ENCODE results near the gene THRB.

THRB gene

DNA sequence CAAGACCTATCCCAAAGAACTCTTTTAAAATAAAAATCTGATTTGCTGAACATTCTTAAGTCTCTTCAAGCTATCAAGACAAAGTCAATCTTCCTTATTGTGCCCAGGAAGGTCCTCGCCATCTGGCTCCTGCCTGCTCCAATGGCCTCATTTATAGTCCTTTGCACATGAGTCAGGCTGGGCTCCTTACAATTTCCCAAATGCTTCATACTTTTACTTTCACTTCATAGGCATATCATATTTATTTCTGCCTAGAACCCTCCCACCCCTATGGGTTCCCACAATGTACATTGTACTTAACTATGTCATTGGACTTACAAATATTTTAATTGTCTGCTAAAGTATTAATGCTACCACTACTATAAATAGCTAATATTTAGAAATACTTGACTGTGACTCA is 9.1 kb downstream of the THRB start:
- DNase-seq, result no peak

GRCh38 chr3:24483873-24484272 is 10.8 kb downstream of the THRB start:
- no peak for DNase-seq

DNA sequence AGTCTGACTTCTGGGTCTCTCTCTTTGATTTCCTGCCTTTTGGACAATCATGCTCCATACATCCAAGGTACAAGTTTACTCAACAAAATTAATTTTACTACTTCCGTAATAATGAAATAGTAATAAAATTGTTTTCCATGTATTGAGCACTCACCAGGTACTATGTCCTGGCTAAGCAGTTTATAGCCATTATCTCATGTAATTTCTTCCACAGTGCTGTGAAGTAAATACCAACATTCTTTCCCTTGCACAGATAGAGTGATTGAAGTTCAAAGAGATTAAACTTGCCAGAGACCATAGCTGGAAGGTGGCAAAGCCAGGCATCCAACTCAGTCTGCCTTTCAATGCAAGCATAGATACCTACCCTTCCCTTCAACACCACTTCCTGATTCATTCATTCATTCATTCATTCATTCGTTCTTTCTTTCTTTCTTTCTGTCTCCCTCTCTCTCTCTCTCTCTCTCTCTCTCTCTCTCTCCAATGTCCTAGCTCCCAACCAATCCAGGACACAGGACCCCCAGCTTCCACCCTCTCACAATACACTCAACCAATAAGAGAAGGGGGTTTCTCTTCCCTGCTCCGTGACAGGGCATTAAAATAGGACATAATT is 12.4 kb downstream of the THRB start:
- no peak for DNase-seq

DNA sequence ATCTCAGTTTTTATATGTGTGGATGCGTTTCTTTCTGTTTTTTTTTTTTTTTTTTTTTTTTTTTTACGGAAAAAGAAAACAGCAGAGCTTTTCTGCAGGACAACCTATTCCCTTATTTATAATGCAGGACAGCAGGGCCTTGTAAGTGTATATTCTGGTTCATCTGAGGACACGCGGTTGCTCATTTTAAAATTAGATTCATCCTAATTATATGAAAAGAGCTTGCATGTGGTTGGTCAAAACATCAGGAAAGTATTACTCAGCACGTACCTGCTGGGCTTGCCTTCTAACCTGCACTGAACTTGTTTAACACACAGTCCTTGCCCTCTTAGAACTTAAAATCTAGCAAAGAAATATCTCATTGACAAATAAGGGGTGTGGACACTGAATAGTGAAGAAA is 13.5 kb downstream of the THRB start:
- no peak for DNase-seq

GRCh38 chr3:24480497-24480896 is 14.2 kb downstream of the THRB start:
- no peak for DNase-seq

DNA sequence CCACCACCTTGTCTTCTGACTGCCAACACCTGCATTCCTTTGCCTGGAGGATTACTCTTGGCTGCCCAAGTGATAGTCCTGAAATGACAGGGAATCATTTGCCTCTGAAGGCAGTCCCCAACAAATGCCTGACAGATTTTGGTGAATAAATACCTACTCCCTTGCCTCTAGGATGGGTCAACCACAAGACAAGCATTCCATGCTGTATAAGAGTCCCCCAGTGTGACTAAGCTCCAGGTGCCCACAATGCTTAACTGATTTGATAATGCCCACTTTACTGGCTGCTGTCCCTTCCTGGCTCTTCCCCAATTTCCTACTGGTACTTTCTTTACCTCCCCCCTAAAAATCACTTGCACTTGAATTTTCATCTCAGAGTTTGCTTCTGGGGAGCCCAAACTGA is 14.8 kb downstream of the THRB start:
- DNase-seq, result no peak

DNA sequence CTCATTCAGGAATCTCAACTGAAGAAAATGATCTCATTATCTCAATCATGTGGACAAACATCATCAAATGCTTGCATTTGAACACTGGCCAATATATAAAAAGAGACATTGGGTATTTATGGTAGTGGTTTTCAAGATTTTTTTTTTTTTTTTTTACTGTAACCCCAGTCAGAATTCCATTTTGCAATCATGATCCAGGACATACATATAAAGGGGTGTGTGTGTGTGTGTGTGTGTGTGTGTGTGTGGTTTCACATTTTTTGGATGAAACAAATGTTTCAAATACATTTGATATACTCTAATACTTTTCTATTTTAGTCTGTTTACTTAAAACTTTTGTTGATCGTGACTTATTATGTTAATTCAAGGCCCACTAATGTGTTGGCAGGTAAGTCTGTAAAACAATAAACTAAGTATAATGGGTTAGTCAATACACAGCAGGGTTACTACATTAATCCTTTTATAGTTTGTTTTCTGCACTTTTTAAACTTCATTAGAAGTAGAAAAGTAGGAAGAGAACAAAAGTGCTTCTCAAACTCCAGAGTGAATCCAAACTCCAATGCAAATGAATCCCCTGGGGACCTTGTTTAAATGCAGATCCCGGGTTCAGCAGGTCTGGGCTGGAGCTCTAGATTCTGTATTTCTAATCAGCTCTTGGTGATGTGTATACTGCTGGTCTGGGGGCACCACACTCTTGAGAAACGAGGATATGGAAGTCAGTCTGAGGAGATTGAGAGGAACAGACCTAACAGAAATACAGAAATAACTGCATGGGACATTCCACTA is 17.6 kb downstream of the THRB start:
- no peak for DNase-seq

DNA sequence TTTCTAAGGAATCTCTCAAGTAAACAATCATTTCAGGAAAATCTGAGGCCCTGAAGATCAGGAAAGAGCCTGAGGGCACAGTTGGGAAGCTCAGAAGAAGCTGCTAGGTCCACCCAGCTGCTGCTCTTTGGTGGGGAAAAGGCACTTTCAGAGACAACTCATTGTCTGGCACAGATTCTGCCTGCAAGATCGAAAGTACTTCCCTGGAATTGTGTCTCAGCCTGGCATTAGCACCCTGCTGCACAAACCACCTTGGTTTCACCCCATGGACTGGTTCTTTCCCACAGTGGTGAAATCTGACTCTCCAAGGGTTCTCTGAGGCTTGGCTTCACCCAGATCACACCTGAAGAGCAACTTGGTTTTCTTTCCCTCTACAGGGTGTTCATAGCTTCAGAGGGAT is 18.7 kb downstream of the THRB start:
- DNase-seq, result no peak

DNA sequence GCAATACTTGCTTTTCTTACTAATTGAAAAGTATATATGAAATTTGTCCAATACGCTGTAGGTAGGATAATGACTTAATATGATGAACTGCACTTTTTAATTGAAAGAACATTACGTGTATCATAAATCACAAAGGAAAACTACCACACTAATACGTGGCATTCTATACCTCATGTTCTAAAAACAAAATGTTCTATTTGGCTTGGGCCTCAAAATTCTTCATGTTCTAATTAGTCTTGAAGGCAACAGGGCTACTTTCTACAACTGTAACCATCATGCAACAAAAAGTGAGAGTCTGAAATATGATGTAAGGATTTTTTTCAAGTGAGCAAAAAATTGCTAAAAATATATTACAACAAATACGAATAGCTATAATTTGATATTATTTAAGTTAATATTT is 19.8 kb downstream of the THRB start:
- DNase-seq, result no peak

GRCh38 chr3:24472358-24472757 is 22.3 kb downstream of the THRB start:
- no peak for DNase-seq

- no peak for DNase-seq
Observed at GRCh38 chr3:24471486-24471885, 23.2 kb downstream of the THRB start.

GRCh38 chr3:24470277-24470676 is 24.4 kb downstream of the THRB start:
- no peak for DNase-seq

DNA sequence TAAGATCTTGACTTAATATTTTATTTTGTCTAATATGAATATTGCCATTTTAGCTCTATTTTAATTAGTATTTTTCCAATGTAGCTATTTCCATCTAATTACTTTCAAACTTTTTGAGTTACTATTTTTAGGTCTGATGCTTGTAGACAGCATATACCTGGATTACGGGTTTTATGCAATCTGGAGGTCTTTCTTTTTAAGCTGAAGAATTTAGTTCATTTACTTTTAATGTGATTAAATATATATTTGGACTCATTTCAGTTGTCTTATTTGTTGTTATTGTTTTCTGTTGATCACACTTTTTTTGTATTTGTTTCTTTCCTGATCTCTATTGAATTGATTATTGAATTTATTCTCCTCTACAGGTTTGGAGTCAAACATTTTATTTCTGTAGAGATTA is 30.3 kb downstream of the THRB start:
- no peak for DNase-seq

DNA sequence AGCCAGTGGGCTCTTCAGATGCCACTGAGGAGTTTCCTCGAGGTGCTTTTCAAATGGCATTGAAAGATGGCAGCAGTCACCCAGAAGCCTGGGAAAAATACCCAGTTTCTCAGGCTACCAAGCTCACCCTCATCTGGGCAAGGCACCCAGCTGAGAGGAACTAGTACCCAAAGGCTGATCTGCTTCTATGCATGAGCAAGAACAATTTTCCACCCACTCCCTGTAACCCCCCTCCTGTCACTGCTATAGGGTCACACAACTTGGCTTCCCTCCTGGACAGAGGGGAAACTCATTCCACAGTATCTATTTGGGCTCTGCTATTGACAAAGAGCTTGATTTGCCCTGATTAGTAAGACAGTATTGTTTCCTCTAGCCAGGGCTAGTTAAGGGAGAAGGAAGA is 31.9 kb downstream of the THRB start:
- DNase-seq, result no peak

DNA sequence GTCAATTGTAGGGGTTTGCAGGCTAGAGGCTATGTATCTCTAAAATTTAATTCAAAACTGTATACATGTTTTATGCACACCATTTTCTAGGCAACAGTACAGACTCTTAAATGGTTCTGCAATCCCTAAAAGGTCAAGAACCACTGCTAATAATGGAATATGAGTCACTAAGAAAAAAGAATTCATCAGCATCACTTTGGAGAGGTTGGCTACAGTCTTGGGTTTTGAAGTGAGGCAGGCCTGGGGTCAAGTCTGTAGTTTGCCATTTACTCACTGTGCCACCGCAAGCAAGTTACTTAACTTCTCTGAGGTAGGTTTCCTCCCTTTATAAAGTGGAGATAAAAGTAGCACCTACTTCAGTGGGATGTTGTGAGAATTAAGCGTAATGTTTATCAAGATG is 33.7 kb downstream of the THRB start:
- no peak for DNase-seq

- no peak for DNase-seq
Observed at GRCh38 chr3:24457719-24458118, 36.9 kb downstream of the THRB start.

DNA sequence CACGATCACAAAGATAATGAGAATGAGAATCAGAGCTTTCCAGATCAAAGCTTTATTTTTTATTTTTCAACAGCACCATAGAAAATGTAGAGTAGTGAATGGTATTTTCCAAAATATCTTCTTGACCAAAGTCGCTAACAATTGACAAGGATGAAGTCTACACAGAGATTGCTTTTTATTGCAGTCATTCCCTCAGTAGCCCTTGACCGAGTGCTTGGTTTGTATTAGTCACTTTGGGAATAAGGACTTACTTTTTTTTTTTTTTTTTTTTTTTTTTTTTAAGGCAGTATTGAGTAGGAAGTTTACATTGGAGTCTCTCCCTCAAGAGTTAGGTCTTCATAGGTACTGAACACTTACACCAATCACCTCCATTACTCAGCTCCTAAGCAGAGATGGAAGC is 39.8 kb downstream of the THRB start:
- DNase-seq, result no peak

DNA sequence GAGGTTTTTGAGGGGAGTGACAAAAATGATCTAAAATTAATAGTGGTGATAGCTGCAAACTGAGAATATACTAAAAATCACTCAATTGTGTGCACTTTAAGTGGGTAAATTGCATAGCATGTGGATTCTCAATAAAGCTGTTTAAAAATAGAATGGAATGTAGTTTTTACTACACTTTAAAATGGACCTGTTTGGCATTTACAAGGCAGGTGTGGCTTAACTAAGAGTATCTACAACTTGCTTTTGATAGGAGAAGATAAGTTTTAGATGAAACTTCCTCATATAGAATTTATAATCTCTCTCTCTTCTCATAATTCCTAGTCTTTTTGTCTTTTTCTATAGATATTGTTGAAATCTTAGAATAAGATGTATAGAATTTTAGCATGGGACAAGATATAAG is 40.3 kb downstream of the THRB start:
- DNase-seq, result no peak

GRCh38 chr3:24451461-24452099 is 43.1 kb downstream of the THRB start:
- DNase-seq, result no peak

DNA sequence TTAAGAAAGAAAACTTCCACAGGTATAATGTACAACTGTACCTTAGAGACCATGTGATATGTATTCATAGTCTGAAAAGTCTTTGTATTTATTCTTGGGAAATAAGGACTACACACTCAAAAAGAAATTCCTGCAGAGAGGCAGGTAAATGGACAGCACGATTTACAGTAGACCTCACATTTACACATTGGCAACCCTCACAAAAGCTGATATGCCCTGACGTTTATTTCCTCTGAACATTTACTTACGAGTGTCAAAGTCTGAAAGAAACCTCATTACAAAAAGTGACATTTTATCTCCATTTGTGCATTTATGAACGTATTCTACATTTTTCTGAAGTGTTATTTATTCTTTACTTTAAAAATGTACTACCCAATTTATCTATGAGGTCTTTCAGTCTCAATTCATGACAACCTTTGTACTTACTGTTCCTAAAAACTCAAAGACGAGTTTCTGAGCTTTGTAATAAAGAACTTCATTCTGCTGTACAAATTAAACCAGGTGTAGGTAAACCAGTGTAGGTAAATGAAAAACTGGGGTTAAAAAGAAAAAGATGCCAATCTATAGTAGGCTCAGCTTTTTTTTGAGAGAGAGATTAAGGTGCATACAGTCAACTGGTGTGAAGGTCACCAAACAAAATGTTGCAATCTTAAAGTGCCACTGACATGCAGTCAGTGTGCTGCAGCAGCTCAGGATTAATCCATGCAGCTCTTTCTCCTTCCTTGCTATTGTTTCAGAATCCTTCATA is 44.3 kb downstream of the THRB start:
- DNase-seq, result no peak

GRCh38 chr3:24447836-24448235 is 46.8 kb downstream of the THRB start:
- DNase-seq, result no peak

DNA sequence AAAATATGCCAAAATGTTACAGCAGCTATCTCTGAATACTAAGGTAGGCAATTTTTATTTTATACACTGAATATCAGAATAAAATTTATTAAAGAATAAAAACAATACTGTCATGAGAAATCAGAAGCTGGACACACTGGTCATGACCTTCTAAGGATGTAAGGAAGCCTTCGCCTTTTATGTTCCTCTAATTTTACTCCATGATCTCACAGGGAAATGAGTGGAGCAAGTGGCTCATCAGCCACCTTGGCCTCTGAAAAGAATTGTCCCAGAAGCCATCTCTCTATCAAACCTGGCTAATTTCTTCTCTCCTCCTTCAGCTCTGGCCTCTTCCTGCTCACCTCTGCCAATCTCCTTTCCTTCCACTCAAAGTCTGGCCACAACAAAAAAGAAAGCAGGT is 48.6 kb downstream of the THRB start:
- DNase-seq, result no peak

GRCh38 chr3:24443476-24443875 is 51.2 kb downstream of the THRB start:
- DNase-seq, result no peak

All from activated T-cell treated with anti-CD3 and anti-CD28 coated beads for 4 hours (primary cell).